Measurements from ENCODE around the gene SSH2.
"Not testable (repeated sequence)": the region's sequence is repeated elsewhere in the genome, so short reads cannot be mapped to it uniquely, and the experiment has no call there.

SSH2 gene

GRCh38 chr17:29862127-29862526 is 67.9 kb downstream of the SSH2 start:
- DNase-seq (ENCODE audit: low read depth), result no peak
- H3K4me3 ChIP-seq (ENCODE audit: low read depth, low read length), result no peak overlapping the region
- TF ChIP-seq CTCF (conservative IDR thresholded peaks at IDR 0.05; ENCODE audit: low read depth, low read length), result no peak

GRCh38 chr17:29859445-29859844 is 70.6 kb downstream of the SSH2 start:
- not testable (repeated sequence) for DNase-seq (ENCODE audit: low read depth)

GRCh38 chr17:29857823-29858222 is 72.2 kb downstream of the SSH2 start:
- TF ChIP-seq CTCF (conservative IDR thresholded peaks at IDR 0.05; ENCODE audit: low read depth, low read length), result no peak
- no peak overlapping the region for H3K4me3 ChIP-seq (ENCODE audit: low read depth, low read length)
- no peak for DNase-seq (ENCODE audit: low read depth)

More at GRCh38 chr17:29859445-29859844, 70.6 kb downstream of the SSH2 start:
- not testable (repeated sequence) for H3K4me3 ChIP-seq (ENCODE audit: low read depth, low read length)

- DNase-seq (ENCODE audit: low read depth); H3K4me3 ChIP-seq (ENCODE audit: low read depth, low read length): not testable (repeated sequence)
Observed at GRCh38 chr17:29857105-29857504, 72.9 kb downstream of the SSH2 start.

GRCh38 chr17:29855686-29856085 is 74.3 kb downstream of the SSH2 start:
- DNase-seq (ENCODE audit: low read depth), result peak; percentile 71
- no peak for TF ChIP-seq CTCF (conservative IDR thresholded peaks at IDR 0.05; ENCODE audit: low read depth, low read length)
- H3K4me3 ChIP-seq (ENCODE audit: low read depth, low read length), result no peak overlapping the region

- TF ChIP-seq CTCF (conservative IDR thresholded peaks at IDR 0.05; ENCODE audit: low read depth, low read length), result no peak
- H3K4me3 ChIP-seq (ENCODE audit: low read depth, low read length), result no peak overlapping the region
- DNase-seq (ENCODE audit: low read depth), result no peak
Observed at GRCh38 chr17:29848737-29849136, 81.3 kb downstream of the SSH2 start.

- no peak overlapping the region for H3K4me3 ChIP-seq (ENCODE audit: low read depth, low read length)
- TF ChIP-seq CTCF (conservative IDR thresholded peaks at IDR 0.05; ENCODE audit: low read depth, low read length), result no peak
- no peak for DNase-seq (ENCODE audit: low read depth)
Observed at GRCh38 chr17:29847527-29848400, 82.3 kb downstream of the SSH2 start.

DNA sequence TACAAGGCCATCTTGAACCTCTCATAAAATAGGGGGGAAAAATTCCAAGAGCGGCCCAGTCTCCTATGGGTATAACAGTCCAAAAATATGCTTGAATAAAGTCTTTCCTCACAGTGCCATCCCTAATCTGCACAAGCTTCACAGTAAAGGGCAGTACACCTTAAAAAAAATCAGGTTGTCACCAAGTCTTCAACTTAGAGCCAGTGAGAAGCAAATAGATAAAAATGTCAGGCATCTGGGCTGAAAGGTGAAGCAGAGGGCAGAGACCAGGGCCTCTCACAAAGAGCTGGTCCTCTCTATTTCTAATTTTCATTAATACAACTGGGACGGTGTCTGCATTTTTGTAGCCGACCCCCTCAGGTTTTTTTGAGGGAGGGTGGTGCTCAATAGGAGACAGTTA is 82.9 kb downstream of the SSH2 start:
- no peak for DNase-seq (ENCODE audit: low read depth)
- no peak for TF ChIP-seq CTCF (conservative IDR thresholded peaks at IDR 0.05; ENCODE audit: low read depth, low read length)
- no peak overlapping the region for H3K4me3 ChIP-seq (ENCODE audit: low read depth, low read length)

All from choroid plexus epithelial cell (primary cell).